DMS 273 treated with DMSO at 0.1 percent for 48 hours (cell line): ENCODE data around the gene MDC1.
"Not testable (repeated sequence)": the region's sequence is repeated elsewhere in the genome, so short reads cannot be mapped to it uniquely, and the experiment has no call there.

Source experiments
- DNase-seq: peaks from one replicate; lab custom pipeline; 2025; lab: John Stamatoyannopoulos, UW

MDC1 gene

GRCh38 chr6:30725713-30726505, 8.8 kb upstream of the MDC1 start:
- DNase-seq = peak; percentile 39

GRCh38 chr6:30724906-30725667, 8.0 kb upstream of the MDC1 start:
- DNase-seq = no peak

- not testable (repeated sequence) for DNase-seq
Measured at GRCh38 chr6:30723843-30724741, 7.0 kb upstream of the MDC1 start.

GRCh38 chr6:30723159-30723842, 6.2 kb upstream of the MDC1 start:
- not testable (repeated sequence) for DNase-seq

GRCh38 chr6:30722280-30723112, 5.4 kb upstream of the MDC1 start:
- DNase-seq = peak; percentile 40

GRCh38 chr6:30722025-30722279, 4.9 kb upstream of the MDC1 start:
- DNase-seq = not testable (repeated sequence)

- DNase-seq = peak; percentile 51
Measured at GRCh38 chr6:30721198-30722024, 4.3 kb upstream of the MDC1 start.

- DNase-seq = no peak
Measured at GRCh38 chr6:30720738-30721197, 3.7 kb upstream of the MDC1 start.

GRCh38 chr6:30719791-30720737, 3.0 kb upstream of the MDC1 start, which contains the start of gene TUBB:
TSS of gene TUBB (plus strand) at chr6:30720352. CDS start at chr6:30720507, 155 bp downstream.
- DNase-seq = peak; percentile 93

- DNase-seq = no peak
Measured at GRCh38 chr6:30719356-30719755, 2.3 kb upstream of the MDC1 start.

GRCh38 chr6:30717845-30718720, 1.0 kb upstream of the MDC1 start:
- DNase-seq = not testable (repeated sequence)

- no peak for DNase-seq
Measured at GRCh38 chr6:30716879-30717128, 277 bp downstream of the MDC1 start.

GRCh38 chr6:30714263-30714662, 2.8 kb downstream of the MDC1 start:
- no peak for DNase-seq

- DNase-seq = no peak
Measured at GRCh38 chr6:30712441-30712945, 4.6 kb downstream of the MDC1 start.

GRCh38 chr6:30711758-30712380, 5.2 kb downstream of the MDC1 start:
- no peak for DNase-seq

GRCh38 chr6:30709101-30709868, 7.8 kb downstream of the MDC1 start:
- DNase-seq = no peak
